ENCODE measurements around the gene FTH1.
A peak's percentile ranks its signal among the peaks of the same experiment; 100 is the strongest.

FTH1 gene

GRCh38 chr11:61978703-61979661, 11.5 kb upstream of the FTH1 start:
- H3K4me3 ChIP-seq (replicated peaks in 1 of 2; ENCODE audit: low read depth in 2 of 2, low read length in 2 of 2): no peak overlapping the region
- DNase-seq (ENCODE audit: low read depth in 2 of 2): peak; percentile 51 to 93
- no peak for TF ChIP-seq CTCF (IDR thresholded peaks at IDR 0.05; ENCODE audit: low read depth, low read length)

DNA sequence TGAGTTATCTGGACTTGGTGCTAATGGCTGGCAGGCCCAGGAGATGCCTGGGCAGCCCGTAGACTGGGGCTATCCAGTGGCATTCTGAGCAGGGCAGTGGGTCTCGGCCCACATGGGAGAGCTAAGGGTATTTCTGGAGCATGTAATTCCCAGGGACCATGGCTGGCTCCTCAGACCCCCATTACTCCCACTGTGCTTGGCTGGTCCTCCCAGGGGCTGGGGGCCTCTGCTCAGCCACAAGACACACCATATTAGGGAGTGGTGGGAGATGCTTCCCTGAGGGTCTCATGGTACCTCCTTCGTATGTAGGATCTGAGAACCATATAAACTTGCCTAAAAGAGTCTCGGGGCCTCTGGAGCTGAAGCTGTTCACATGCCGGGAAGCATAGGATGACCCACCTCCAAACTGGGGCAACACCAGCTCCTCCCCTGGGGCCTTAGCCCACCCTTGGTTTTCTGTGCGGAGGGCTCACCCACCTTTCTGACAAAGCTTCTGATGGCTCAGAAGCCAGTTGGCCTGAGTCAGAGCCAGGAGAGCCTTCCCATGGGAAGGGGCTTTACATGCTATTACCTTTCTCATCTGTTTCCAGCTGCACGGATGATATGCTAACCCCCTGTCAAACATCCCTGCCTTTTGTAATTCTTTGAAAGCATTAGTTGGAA, 9.5 kb upstream of the FTH1 start:
- TF ChIP-seq CTCF (IDR thresholded peaks at IDR 0.05; ENCODE audit: low read depth, low read length): no peak
- DNase-seq (ENCODE audit: low read depth in 2 of 2): no peak

DNA sequence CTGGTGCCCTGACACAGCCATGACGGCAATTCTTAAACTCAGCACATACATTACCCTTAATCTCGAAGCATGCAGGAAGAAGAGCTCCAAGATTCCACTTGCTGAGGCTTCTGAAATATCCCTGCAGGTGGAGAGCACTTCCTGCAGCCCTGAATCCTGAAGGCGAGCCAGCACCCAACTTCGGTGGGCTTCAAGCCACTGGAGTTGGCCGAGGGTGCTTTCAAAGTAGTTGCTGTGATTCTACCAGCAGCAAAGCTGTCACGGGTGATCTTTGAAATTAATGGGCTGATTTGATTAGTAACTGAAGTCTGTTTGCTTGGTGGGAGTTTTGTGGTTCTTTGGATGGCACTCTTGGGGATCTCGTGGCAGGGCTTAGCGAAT, 9.0 kb upstream of the FTH1 start:
- TF ChIP-seq CTCF (IDR thresholded peaks at IDR 0.05; ENCODE audit: low read depth, low read length): no peak
- DNase-seq (ENCODE audit: low read depth in 2 of 2): no peak
- H3K4me3 ChIP-seq (replicated peaks in 1 of 2; ENCODE audit: low read depth in 2 of 2, low read length in 2 of 2): no peak overlapping the region

More for the DNA sequence above, 9.5 kb upstream of the FTH1 start:
- no peak overlapping the region for H3K4me3 ChIP-seq (replicated peaks in 1 of 2; ENCODE audit: low read depth in 2 of 2, low read length in 2 of 2)

- TF ChIP-seq CTCF (IDR thresholded peaks at IDR 0.05; ENCODE audit: low read depth, low read length): no peak
- no peak overlapping the region for H3K4me3 ChIP-seq (replicated peaks in 1 of 2; ENCODE audit: low read depth in 2 of 2, low read length in 2 of 2)
- peak; percentile 20 to 31 for DNase-seq (ENCODE audit: low read depth in 2 of 2)
Observed at GRCh38 chr11:61975638-61976419, 8.4 kb upstream of the FTH1 start.

GRCh38 chr11:61974766-61975631, 7.6 kb upstream of the FTH1 start:
- no peak for TF ChIP-seq CTCF (IDR thresholded peaks at IDR 0.05; ENCODE audit: low read depth, low read length)
- H3K4me3 ChIP-seq (replicated peaks in 1 of 2; ENCODE audit: low read depth in 2 of 2, low read length in 2 of 2): no peak overlapping the region

More at GRCh38 chr11:61974766-61975631, 7.6 kb upstream of the FTH1 start:
- peak; percentile 44 to 62 for DNase-seq (ENCODE audit: low read depth in 2 of 2)

Data from cardiac fibroblast (primary cell).